Effector memory CD4-positive, alpha-beta T cell (primary cell): ENCODE results near the gene RFX8.

Experiments used
- DNase-seq, 3 donors: peaks; one replicate each; pipeline ENCODE4 v3.0.0-alpha.2; 2020
- H3K27ac ChIP-seq: 2 replicates; pipeline ENCODE4 v1.7.0; 2013; ENCODE audit warnings: mild to moderate bottlenecking, low read length, moderate library complexity; ENCODE audit not compliant: insufficient read depth, poor library complexity, severe bottlenecking
- H3K27me3 ChIP-seq: replicated peaks from 2 replicates; pipeline ENCODE4 v1.7.0; 2013; ENCODE audit warnings: mild to moderate bottlenecking, low read length; ENCODE audit not compliant: insufficient read depth, control insufficient read depth, poor library complexity, severe bottlenecking
- H3K36me3 ChIP-seq: 2 replicates; pipeline ENCODE4 v1.7.0; 2013; ENCODE audit warnings: mild to moderate bottlenecking, low read length, moderate library complexity; ENCODE audit not compliant: control insufficient read depth, insufficient read depth
- H3K4me1 ChIP-seq: 2 replicates; pipeline ENCODE4 v1.7.0; 2013; ENCODE audit warnings: low read length, mild to moderate bottlenecking; ENCODE audit not compliant: control insufficient read depth, insufficient read depth, poor library complexity, severe bottlenecking
- H3K4me3 ChIP-seq: 2 replicates; pipeline ENCODE4 v1.7.0; 2013; ENCODE audit warnings: low read length, low read depth, mild to moderate bottlenecking; ENCODE audit not compliant: insufficient read depth, poor library complexity, severe bottlenecking
- H3K9me3 ChIP-seq: 2 replicates; pipeline ENCODE4 v1.7.0; 2013; ENCODE audit warnings: mild to moderate bottlenecking, low read length, moderate library complexity; ENCODE audit not compliant: control insufficient read depth
- total RNA-seq, 3 donors: gene quantifications; one replicate each; lab custom pipeline; 2026; lab: John Stamatoyannopoulos, UW

Gene RFX8
- 0.78 to 1.4 (median 0.97) reads per million in 3 donors for total RNA-seq

GRCh38 chr2:101474731-101475384, at the start of gene RFX8:
RFX8 (minus strand) TSS chr2:101475112; CDS start chr2:101466848, 8,264 bp downstream.
- Histone ChIP-seq H3K9me3 (no peaks in the 10 kb centered on the region), H3K27ac (no peak within 1 kb of the TSS), H3K4me3 (peak within 1 kb of the TSS; percentile 60), H3K36me3 (no peaks in the 10 kb centered on the region), H3K27me3 (no peaks in the 10 kb centered on the region), H3K4me1 (peaks cover 6% of the 10 kb centered on the region)
- DNase-seq = peak in 2 of 3 donors; percentile 2 to 11

- Histone ChIP-seq H3K27me3 (no peaks in the 10 kb centered on the region), H3K27ac (no peak overlapping the region), H3K9me3 (no peaks in the 10 kb centered on the region), H3K4me3 (no peak overlapping the region), H3K36me3 (no peaks in the 10 kb centered on the region), H3K4me1 (no peaks in the 10 kb centered on the region)
- no peak for DNase-seq
Observed at GRCh38 chr2:101521487-101521886, 46.6 kb upstream of the RFX8 start.

- Histone ChIP-seq H3K27ac (no peak overlapping the region), H3K9me3 (no peaks in the 10 kb centered on the region), H3K27me3 (no peaks in the 10 kb centered on the region), H3K4me3 (no peak overlapping the region), H3K4me1 (no peaks in the 10 kb centered on the region), H3K36me3 (no peaks in the 10 kb centered on the region)
- DNase-seq = no peak
Observed at GRCh38 chr2:101520246-101520645, 45.3 kb upstream of the RFX8 start.

GRCh38 chr2:101518578-101519492, 43.9 kb upstream of the RFX8 start:
- DNase-seq = no peak
- Histone ChIP-seq H3K9me3 (no peaks in the 10 kb centered on the region), H3K4me3 (no peak overlapping the region), H3K4me1 (no peaks in the 10 kb centered on the region), H3K27me3 (no peaks in the 10 kb centered on the region), H3K27ac (no peak overlapping the region), H3K36me3 (no peaks in the 10 kb centered on the region)

- H3K36me3 ChIP-seq = no peaks in the 10 kb centered on the region
- no peak overlapping the region for H3K27ac ChIP-seq
- H3K27me3 ChIP-seq = no peaks in the 10 kb centered on the region
- no peaks in the 10 kb centered on the region for H3K4me1 ChIP-seq
- H3K4me3 ChIP-seq = no peak overlapping the region
- no peak for DNase-seq
- no peaks in the 10 kb centered on the region for H3K9me3 ChIP-seq
Observed at GRCh38 chr2:101517758-101518271, 42.9 kb upstream of the RFX8 start.

- Histone ChIP-seq H3K4me3 (no peak overlapping the region), H3K36me3 (no peaks in the 10 kb centered on the region), H3K9me3 (no peaks in the 10 kb centered on the region), H3K27ac (no peak overlapping the region), H3K4me1 (no peaks in the 10 kb centered on the region), H3K27me3 (no peaks in the 10 kb centered on the region)
- no peak for DNase-seq
Observed at GRCh38 chr2:101516823-101517690, 42.1 kb upstream of the RFX8 start.

GRCh38 chr2:101516349-101516748, 41.4 kb upstream of the RFX8 start:
- Histone ChIP-seq H3K27me3 (no peaks in the 10 kb centered on the region), H3K4me3 (no peak overlapping the region), H3K4me1 (no peaks in the 10 kb centered on the region), H3K36me3 (no peaks in the 10 kb centered on the region), H3K27ac (no peak overlapping the region), H3K9me3 (no peaks in the 10 kb centered on the region)
- no peak for DNase-seq

GRCh38 chr2:101515477-101515876, 40.6 kb upstream of the RFX8 start:
- Histone ChIP-seq H3K27ac (no peak overlapping the region), H3K4me1 (no peaks in the 10 kb centered on the region), H3K27me3 (no peaks in the 10 kb centered on the region), H3K9me3 (no peaks in the 10 kb centered on the region), H3K4me3 (no peak overlapping the region), H3K36me3 (no peaks in the 10 kb centered on the region)
- no peak for DNase-seq

- no peak for DNase-seq
Observed at GRCh38 chr2:101512993-101513392, 38.1 kb upstream of the RFX8 start.

More at GRCh38 chr2:101512993-101513392, 38.1 kb upstream of the RFX8 start:
- Histone ChIP-seq H3K9me3 (no peaks in the 10 kb centered on the region), H3K4me3 (no peak overlapping the region), H3K27me3 (no peaks in the 10 kb centered on the region), H3K36me3 (no peaks in the 10 kb centered on the region), H3K27ac (no peak overlapping the region), H3K4me1 (no peaks in the 10 kb centered on the region)
